NCI-H1092 (cell line): ENCODE measurements around the gene HMGN4.
"Not testable (repeated sequence)": the region's sequence is repeated elsewhere in the genome, so short reads cannot be mapped to it uniquely, and the experiment has no call there.

ENCODE experiments used
- DNase-seq: peaks from one replicate; lab custom pipeline; 2025; lab: John Stamatoyannopoulos, UW

HMGN4 gene

DNA sequence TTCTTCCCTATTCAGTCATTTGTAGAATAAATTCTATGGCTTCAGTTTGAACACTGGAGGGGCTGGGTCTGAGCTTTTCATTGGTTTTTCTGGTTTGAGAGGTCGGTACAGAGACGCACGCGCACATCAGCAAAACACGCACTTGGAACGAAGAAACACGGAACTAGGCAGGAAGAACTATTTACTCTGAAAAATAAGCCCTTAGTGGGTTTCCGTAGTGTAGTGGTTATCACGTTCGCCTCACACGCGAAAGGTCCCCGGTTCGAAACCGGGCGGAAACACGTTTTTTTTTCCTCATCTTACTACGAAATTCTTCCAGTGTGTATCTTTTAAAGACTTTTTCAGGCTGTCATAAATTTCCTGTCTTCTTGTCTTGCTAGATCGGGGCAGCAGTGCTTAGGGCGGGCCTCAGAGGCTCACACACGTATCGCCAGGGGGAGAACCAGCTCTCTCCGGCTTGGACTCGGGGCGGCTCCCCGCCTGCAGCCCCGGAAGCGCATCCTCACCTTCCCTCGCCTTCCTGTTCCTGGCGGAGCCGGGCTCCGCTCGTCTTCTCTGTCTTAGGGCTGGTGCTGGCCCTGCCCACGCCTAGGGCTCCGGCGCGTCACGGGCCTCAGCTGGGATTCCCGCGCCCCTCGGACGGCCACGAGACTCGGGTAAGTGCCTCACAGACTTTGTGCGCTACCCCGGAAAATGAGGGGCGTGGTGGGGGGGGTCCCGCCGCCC is at the start of gene HMGN4:
Gene HMGN4 (plus strand): TSS at position 521 of the 726 bp plus-strand sequence. CDS start 6,841 bp downstream, outside the sequence.
- peak; percentile 76 for DNase-seq

- no peak for DNase-seq
Observed at GRCh38 chr6:26489996-26490964, 47.9 kb upstream of the HMGN4 start.

DNA sequence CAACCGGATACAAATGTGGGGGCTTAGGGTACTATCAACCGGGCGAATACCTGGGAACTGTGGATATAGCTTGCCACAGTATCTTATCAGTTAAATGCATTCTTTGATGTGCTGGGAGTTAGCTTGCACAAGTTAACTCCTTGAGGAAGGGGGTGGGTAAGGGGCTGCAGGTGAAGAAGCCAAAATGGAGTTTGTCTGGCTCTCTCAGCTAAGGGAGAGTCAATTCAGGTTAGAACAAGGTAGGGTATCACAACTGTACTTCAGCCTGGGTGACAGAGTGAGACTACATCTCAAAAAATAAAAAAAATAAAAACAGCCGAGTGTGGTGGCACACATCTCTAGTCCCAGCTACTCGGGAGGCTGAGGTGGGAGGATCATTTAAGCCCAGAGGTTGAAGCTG is 46.6 kb upstream of the HMGN4 start:
- DNase-seq: no peak

DNA sequence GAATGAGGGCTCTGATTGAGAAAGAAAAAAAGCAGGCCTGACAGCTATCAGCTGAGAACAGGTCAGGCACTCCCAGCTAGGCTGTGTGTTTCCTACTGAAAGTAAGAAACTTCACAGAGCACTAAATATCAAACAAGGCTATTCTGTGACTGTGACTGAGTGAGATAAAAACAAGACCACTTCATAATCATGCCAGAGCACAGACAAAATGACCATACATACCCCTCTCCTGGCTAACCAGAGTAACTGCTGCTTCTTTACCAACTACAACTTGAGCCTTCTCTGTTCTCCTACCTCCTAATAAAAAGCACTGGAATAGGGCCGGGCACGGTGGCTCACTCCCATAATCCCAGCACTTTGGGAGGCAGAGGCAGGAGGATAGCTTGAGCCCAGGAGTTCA is 44.9 kb upstream of the HMGN4 start:
- no peak for DNase-seq

- DNase-seq: no peak
Observed at GRCh38 chr6:26494117-26494516, 44.0 kb upstream of the HMGN4 start.

- no peak for DNase-seq
Observed at GRCh38 chr6:26495281-26495680, 42.9 kb upstream of the HMGN4 start.

DNA sequence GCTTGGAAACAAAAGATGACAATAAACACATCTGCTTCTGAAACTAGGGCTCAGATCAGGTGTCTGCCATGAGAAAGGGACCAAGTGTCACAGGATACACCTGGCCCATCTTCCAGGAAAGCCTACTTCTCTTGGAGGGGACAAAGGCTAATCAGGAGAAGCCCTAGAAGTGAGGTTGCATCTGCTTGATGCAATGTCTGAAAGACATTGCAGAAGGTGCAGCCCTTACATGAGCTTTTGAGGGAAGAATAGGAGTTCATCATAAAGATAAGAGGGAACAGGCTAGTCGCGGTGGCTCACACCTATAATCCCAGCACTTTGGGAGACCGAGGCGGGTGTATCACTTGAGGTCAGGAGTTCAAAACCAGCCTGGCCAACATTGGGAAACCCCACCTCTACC is 40.6 kb upstream of the HMGN4 start:
- DNase-seq: no peak

DNA sequence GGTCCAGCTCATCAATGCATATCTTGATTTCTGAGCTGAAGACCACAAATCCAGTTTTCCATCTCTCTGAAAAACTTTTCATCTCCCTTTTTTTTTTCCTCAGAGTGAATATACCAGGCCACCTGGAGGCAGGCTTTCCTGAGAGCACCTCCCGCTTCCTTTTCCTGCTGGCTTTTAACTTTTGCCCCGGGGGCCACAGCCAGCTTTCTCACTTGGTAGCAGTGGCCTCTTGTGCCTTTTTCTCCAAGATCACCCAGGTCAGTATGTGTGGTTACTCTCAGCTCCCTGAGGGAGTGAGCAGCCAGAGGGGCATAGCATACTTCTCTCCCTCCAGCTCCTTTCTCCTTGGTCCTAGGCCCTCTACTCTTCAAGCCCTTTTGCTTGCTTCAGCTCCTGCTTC is 38.1 kb upstream of the HMGN4 start, which contains the start of gene BTN1A1:
Gene BTN1A1 (plus strand): TSS at position 202 of the 400 bp plus-strand sequence. CDS start 984 bp downstream, outside the sequence.
- no peak for DNase-seq

DNA sequence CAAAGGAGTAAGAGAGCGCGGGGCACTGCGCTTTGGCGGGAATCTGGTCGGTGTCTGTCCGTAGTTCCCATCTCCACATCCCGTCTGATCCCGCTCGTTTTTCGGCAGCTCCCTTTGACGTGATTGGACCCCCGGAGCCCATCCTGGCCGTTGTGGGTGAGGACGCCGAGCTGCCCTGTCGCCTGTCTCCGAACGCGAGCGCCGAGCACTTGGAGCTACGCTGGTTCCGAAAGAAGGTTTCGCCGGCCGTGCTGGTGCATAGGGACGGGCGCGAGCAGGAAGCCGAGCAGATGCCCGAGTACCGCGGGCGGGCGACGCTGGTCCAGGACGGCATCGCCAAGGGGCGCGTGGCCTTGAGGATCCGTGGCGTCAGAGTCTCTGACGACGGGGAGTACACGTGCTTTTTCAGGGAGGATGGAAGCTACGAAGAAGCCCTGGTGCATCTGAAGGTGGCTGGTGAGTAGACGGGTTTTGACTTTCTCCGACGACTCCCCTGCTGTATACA is 36.6 kb upstream of the HMGN4 start:
- DNase-seq: no peak

DNA sequence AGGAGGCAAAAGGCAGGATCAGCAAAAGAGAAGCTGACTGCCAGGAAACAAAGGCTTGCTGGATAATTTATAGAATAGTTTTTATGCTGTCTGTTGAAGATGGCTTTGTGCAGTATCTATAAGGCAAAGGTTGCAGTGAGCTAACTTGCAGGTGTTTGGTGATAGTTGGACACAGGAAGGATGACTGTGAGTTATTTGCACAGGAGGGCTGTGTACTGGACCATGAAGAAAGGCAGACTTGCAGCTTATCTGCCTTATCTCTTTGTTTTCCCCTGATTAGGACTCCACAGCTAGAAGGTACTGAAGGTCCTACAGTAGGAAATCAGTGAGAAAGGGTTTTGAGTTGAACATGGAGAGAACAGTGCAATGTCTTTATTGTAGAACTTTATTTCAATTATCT is 36.0 kb upstream of the HMGN4 start:
- no peak for DNase-seq

DNA sequence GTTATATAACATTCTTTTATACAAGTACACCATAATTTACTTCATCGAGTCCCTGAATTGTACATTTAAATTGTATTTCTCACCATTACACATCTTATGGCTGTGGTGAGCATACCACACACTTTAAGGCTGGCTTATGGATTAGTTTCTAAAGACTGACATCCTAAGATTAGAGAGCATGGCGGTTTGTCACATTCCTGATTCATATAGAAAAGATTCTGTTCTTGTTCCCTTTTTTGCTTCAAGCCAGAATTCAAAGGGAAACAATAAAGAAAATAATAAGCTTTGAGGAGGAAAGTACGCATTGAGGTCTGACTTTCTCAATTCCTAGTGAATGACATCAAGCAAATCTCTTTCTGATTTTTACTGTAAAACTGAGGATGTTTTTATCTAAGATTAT is 35.5 kb upstream of the HMGN4 start:
- no peak for DNase-seq

GRCh38 chr6:26507658-26508057 is 30.5 kb upstream of the HMGN4 start:
- DNase-seq: no peak

DNA sequence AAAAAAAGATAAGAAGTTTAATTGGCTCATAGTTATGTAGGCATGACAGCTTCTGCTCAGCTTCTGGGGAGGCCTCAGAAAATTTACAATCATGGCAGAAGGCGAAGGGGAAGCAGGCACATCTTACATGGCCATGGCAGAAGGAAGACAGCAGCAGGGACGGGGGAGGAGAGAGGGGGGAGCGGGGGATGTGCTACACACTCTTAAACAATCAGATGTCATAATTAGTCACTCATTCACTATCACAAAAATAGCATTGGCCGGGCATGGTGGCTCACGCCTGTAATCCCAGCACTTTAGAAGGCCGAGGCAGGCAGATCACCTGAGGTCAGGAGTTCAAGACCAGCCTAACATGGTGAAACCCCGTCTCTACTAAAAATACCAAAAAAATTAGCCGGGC is 27.1 kb upstream of the HMGN4 start:
- not testable (repeated sequence) for DNase-seq

DNA sequence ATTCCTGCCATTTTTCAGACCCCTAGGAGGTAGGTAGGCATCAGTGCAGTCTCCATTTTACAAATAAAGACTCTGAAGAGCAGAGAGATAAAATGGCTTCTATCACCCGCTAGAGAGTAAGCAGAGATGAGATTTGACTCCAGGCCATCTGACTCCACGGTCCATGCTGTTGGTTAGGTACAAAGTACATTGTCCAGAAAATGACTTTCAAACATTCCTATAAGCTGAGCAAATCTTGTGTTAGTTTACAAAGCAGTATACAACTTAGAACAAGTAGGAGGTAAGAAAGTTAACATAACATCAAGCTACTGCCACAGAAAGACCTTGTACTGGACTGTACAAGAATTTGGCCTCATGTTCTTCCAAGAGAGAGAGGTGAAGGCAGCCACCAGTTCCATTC is 23.2 kb upstream of the HMGN4 start:
- DNase-seq: no peak

DNA sequence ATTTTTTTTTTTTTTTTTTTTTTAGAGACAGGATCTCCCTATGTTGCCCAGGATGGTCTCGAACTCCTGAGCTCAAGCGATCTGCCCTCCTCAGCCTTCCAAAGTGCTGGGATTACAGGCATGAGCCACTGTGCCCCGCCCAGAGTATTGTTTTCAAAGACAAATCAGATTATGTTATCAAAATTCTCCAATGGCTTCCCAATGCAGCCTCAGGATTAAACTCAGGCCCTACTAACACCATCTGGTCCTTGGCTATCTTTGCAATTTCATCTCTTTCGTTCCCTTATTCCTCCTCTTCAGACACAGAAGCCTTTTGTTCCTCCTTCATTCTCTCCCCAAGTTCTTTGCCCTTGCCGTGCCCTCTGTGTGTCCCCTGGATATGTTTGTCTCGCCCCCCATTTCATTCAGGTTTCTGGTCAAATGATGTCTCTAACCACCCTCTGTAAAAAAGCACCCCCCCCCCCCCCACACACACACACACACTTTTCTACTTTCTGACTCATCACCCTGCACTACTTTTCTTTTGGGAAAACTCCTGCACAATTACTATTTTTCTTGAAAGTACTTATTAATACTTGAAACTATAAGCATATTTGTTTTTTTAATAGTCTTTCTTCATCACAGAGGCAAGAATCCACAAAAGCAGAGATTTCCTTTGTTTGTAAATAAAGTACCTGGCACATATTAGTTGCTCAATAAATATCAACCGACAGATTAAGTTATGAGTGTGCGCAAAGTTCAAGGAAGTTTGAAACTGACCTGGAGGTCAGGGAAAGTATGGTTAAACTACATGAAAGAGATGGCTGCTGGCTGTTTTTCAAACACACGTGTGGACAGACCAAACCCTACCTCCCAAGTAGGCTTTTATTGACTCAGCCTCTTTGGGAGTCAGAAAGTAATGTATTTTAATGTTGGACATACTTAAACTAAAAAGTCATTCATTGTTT is 21.4 kb upstream of the HMGN4 start:
- no peak for DNase-seq

DNA sequence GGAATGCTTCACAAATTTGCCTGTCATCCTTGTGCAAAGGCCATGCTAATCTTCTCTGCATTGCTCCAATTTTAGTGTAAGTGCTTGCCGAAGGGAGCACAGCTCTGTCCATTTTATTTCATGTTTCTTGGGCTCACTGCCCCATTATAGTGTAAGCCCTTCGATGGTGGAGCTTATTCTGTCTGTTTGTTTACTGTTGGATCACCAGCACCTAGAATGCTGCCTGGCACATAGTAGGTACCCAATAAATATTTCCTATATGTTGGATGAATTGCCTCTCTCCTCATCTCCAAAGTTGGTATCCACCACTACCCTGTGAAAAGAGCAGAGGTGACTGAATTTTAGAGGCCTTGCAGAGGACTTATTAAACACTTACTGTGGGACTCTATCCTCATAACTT is 18.8 kb upstream of the HMGN4 start:
- DNase-seq: no peak

DNA sequence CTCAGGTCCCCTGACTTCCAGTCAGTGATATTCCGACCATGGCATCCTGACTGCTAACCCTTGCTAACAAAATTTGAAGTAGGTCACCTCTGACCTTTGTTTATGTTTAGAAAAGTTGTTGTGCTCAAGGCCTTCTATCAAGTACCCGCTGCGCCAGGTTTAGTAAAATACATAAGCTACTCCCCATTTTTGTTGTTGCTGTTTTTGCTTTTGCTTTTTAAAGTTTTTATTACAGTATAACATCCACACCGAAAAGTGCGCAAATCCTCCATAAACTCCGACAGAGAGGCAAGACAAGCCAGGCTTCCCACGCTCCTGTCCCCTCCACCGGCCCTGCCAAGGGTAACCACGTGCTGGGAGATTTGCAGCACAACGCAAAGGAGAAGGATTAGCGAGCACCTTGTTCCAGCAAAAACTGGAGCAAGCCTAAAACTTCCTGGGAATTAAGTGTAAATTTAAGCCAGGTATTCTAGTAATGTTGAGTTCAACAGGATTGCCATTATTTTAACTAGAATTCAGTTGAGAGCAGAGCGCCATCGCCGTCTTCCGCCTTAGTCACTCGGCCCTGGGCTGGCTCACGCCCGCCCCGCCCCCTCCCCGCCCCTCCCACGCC is 17.8 kb upstream of the HMGN4 start:
- peak; percentile 12 for DNase-seq

GRCh38 chr6:26520850-26521599 is 17.1 kb upstream of the HMGN4 start:
- DNase-seq: peak; percentile 75

GRCh38 chr6:26521600-26522391 is 16.4 kb upstream of the HMGN4 start:
- peak; percentile 38 for DNase-seq
